ENCODE results near the gene MAMDC2. TPM values are rescaled to one million over a fixed set of nuclear protein-coding genes. Genes with fewer than 3 reads are reported as not detected.

Gene MAMDC2
- total RNA-seq, 2 donors from 2014 or later = 0.44 to 1.4 TPM

- H3K27me3 Mint-ChIP-seq (ENCODE audit: insufficient read depth) = no peaks in the 10 kb centered on the region
- H3K27ac Mint-ChIP-seq = no peak overlapping the region
- no peak overlapping the region for H3K27ac ChIP-seq (ENCODE audit: low read depth, low read length)
Observed at GRCh38 chr9:70222354-70222753, 178.7 kb downstream of the MAMDC2 start.

GRCh38 chr9:70228118-70228517, 184.5 kb downstream of the MAMDC2 start:
- WGBS, 2 experiments (ENCODE audit: insufficient coverage in 1 of 2, insufficient read length in 1 of 2) = 82 to 88% methylated on average over 2 of the region's 2 CpGs

More at GRCh38 chr9:70222354-70222753, 178.7 kb downstream of the MAMDC2 start:
- 85 to 100% methylated on average over 1 of the region's 1 CpG for WGBS, 2 experiments (ENCODE audit: insufficient coverage in 1 of 2, insufficient read length in 1 of 2)
- Histone ChIP-seq H3K27me3 (ENCODE audit: control insufficient read depth, insufficient read depth, low read length, poor library complexity, severe bottlenecking) (no peaks in the 10 kb centered on the region), H3K4me3 (ENCODE audit: low read length) (no peak overlapping the region), H3K9me3 (ENCODE audit: control insufficient read depth, low read length) (no peaks in the 10 kb centered on the region), H3K4me1 (ENCODE audit: control insufficient read depth, insufficient read depth, low read length) (no peaks in the 10 kb centered on the region), H3K9ac (ENCODE audit: extremely low read depth, low read length, poor library complexity, severe bottlenecking) (no peak overlapping the region), H3K36me3 (ENCODE audit: control insufficient read depth, insufficient read depth, low read length) (no peaks in the 10 kb centered on the region)
- no peak for DNase-seq
- Mint-ChIP-seq H3K36me3 (ENCODE audit: low read depth) (no peaks in the 10 kb centered on the region), H3K4me1 (no peaks in the 10 kb centered on the region), H3K4me3 (no peak overlapping the region), H3K9me3 (no peaks in the 10 kb centered on the region)
- TF ChIP-seq, protein P1, sequence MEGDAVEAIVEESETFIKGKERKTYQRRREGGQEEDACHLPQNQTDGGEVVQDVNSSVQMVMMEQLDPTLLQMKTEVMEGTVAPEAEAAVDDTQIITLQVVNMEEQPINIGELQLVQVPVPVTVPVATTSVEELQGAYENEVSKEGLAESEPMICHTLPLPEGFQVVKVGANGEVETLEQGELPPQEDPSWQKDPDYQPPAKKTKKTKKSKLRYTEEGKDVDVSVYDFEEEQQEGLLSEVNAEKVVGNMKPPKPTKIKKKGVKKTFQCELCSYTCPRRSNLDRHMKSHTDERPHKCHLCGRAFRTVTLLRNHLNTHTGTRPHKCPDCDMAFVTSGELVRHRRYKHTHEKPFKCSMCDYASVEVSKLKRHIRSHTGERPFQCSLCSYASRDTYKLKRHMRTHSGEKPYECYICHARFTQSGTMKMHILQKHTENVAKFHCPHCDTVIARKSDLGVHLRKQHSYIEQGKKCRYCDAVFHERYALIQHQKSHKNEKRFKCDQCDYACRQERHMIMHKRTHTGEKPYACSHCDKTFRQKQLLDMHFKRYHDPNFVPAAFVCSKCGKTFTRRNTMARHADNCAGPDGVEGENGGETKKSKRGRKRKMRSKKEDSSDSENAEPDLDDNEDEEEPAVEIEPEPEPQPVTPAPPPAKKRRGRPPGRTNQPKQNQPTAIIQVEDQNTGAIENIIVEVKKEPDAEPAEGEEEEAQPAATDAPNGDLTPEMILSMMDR (conservative IDR thresholded peaks at IDR 0.05) = no peak

DNA sequence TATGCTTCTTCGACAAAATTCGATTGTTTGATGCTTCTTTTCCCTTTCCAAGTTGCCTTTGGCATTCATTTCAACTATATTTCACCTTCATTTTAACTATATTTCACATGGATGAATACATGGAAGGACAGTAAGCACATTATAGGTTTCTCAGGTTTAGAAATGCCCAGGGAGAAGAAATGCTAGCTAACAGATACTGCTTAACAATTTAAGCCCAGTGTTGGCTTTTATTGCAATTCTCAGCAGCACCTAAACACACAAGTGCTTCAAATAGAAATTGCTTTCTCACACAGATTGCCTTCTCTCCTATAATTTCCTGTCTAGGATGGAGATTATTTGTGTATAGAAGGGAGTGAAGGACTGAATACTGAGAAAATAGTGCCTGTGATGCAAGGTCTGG, 185.0 kb downstream of the MAMDC2 start:
- H3K27ac Mint-ChIP-seq = no peak overlapping the region
- H3K36me3 Mint-ChIP-seq (ENCODE audit: low read depth) = peaks cover under 1% of the 10 kb centered on the region
- TF ChIP-seq, protein P1 (conservative IDR thresholded peaks at IDR 0.05) = no peak
- H3K9me3 ChIP-seq (ENCODE audit: control insufficient read depth, low read length) = no peaks in the 10 kb centered on the region
- H3K27me3 ChIP-seq (ENCODE audit: control insufficient read depth, insufficient read depth, low read length, poor library complexity, severe bottlenecking) = no peaks in the 10 kb centered on the region
- no peaks in the 10 kb centered on the region for H3K27me3 Mint-ChIP-seq (ENCODE audit: insufficient read depth)
- H3K4me3 ChIP-seq (ENCODE audit: low read length) = no peak overlapping the region
- H3K27ac ChIP-seq (ENCODE audit: low read depth, low read length) = no peak overlapping the region
- no peak overlapping the region for H3K9ac ChIP-seq (ENCODE audit: extremely low read depth, low read length, poor library complexity, severe bottlenecking)
- WGBS, 2 experiments (ENCODE audit: insufficient coverage in 1 of 2, insufficient read length in 1 of 2) = 92% methylated on average over 2 of the region's 2 CpGs; no CpG with 5 or more reads in 1 of the 2 experiments
- DNase-seq = no peak
- no peaks in the 10 kb centered on the region for H3K4me1 Mint-ChIP-seq
- H3K9me3 Mint-ChIP-seq = peaks cover 6% of the 10 kb centered on the region
- no peak overlapping the region for H3K4me3 Mint-ChIP-seq
- H3K4me1 ChIP-seq (ENCODE audit: control insufficient read depth, insufficient read depth, low read length) = no peaks in the 10 kb centered on the region
- no peaks in the 10 kb centered on the region for H3K36me3 ChIP-seq (ENCODE audit: control insufficient read depth, insufficient read depth, low read length)

More at GRCh38 chr9:70228118-70228517, 184.5 kb downstream of the MAMDC2 start:
- Histone ChIP-seq H3K9ac (ENCODE audit: extremely low read depth, low read length, poor library complexity, severe bottlenecking) (no peak overlapping the region), H3K4me3 (ENCODE audit: low read length) (no peak overlapping the region), H3K27ac (ENCODE audit: low read depth, low read length) (no peak overlapping the region), H3K9me3 (ENCODE audit: control insufficient read depth, low read length) (no peaks in the 10 kb centered on the region), H3K27me3 (ENCODE audit: control insufficient read depth, insufficient read depth, low read length, poor library complexity, severe bottlenecking) (no peaks in the 10 kb centered on the region), H3K36me3 (ENCODE audit: control insufficient read depth, insufficient read depth, low read length) (no peaks in the 10 kb centered on the region), H3K4me1 (ENCODE audit: control insufficient read depth, insufficient read depth, low read length) (no peaks in the 10 kb centered on the region)
- Mint-ChIP-seq H3K27ac (no peak overlapping the region), H3K9me3 (peaks cover 1% of the 10 kb centered on the region), H3K27me3 (ENCODE audit: insufficient read depth) (no peaks in the 10 kb centered on the region), H3K4me3 (no peak overlapping the region), H3K4me1 (no peaks in the 10 kb centered on the region), H3K36me3 (ENCODE audit: low read depth) (no peaks in the 10 kb centered on the region)
- DNase-seq = no peak
- TF ChIP-seq, protein P1 (conservative IDR thresholded peaks at IDR 0.05) = no peak
